Natural killer cell treated with Interleukin-12 subunit alpha and Interleukin-12 subunit beta and Interleukin-15 and Interleukin-18, amount 100 ng/mL, for 72 hours (primary cell): ENCODE data around the gene MDK. TPM values are rescaled to one million over a fixed set of nuclear protein-coding genes. Genes with fewer than 3 reads are reported as not detected.

Experiments used
- ATAC-seq, 2 donors: fragments of 150-1000 bp; cut with Tn5 transposase in 1 of 2; sonication (Bioruptor Pico), chemical (Tn5 transposase) in 1 of 2; 2 replicates each; pipeline ENCODE4 v1.10.0; 2021
- DNase-seq: peaks from one replicate; pipeline ENCODE4 v3.0.0; 2022; ENCODE audit warnings: low spot score
- H3K27ac Mint-ChIP-seq, 2 donors: 1 replicate in 1 of 2; 2 replicates in 1 of 2; pipeline ENCODE4 v1.8.0; 2022; ENCODE audit warnings: mixed read lengths in 2 of 2, mild to moderate bottlenecking in 1 of 2, moderate library complexity in 1 of 2
- H3K27me3 Mint-ChIP-seq, 2 donors: 1 replicate in 1 of 2; 2 replicates in 1 of 2; pipeline ENCODE4 v1.8.0; 2022; ENCODE audit warnings: mixed read lengths in 2 of 2
- H3K36me3 Mint-ChIP-seq: one replicate; pipeline ENCODE4 v1.8.0; 2022; ENCODE audit warnings: mixed read lengths
- H3K4me1 Mint-ChIP-seq, 2 donors: 1 replicate in 1 of 2; 2 replicates in 1 of 2; pipeline ENCODE4 v1.8.0; 2022; ENCODE audit warnings: low read depth in 2 of 2, mixed read lengths in 2 of 2, mild to moderate bottlenecking in 1 of 2
- H3K4me3 Mint-ChIP-seq: one replicate; pipeline ENCODE4 v1.8.0; 2022; ENCODE audit warnings: mixed read lengths
- H3K9me3 Mint-ChIP-seq: 2 replicates; pipeline ENCODE4 v1.8.0; 2022; ENCODE audit warnings: mixed read lengths
- total RNA-seq, 2 donors: library from RNA; stranded (reverse); gene quantifications; one replicate each; pipeline ENCODE4 v1.2.3, GENCODE V29; 2022

MDK gene
- total RNA-seq, 2 donors from 2014 or later, result 1.4 to 4.0 TPM

DNA sequence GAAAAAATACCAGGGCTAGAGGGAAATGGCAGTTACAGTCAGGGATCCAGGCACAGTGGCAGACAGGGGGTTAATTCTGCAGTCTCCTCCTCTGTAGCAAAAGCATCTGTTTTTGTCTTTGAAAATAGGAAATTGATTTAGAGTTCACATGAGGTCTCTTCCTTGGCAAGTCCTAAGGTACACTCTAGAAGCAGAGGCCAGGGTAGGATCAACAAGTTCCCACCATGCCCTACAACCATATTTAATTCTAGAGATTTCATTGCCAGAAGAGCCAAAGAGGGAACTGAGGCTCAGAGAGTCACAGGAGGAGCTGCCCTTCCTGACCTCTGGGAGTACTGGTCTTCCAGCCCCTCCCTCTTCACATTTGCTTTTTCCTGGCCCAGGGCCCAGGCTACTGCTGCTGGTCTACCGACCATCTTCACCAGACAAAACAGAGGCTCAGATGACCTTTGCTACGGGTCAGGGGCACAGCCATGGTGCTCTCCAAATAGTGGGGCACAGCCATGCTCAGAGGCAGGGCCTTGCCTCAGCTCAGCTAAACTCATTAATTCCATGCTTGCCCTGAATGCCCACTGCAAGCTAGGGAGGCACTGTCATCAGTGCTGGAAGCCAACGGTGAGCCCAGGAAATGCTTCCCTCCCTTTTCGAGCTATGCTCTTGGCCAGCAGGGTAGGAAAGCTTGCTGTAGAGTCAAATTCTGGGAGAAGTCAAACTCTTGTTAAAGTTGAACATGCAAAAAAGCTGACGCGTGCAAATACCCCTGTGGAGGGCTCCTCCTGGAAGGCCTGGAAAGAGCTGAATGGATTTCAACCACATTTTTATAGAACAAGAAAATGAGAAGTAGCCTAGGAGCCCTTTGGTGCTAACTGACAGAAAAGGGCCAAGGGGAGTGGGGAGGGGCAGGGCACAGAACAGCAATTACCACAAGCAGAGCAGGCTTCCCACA, 21.8 kb downstream of the MDK start:
- no peak overlapping the region for H3K27ac Mint-ChIP-seq

GRCh38 chr11:46404476-46405017, 23.1 kb downstream of the MDK start:
- no peaks in the 10 kb centered on the region for H3K36me3 Mint-ChIP-seq
- DNase-seq (no peak), ATAC-seq (no peak)
- H3K27ac Mint-ChIP-seq, result no peak overlapping the region
- H3K4me1 Mint-ChIP-seq, result no peaks in the 10 kb centered on the region
- H3K9me3 Mint-ChIP-seq, result no peaks in the 10 kb centered on the region
- no peak overlapping the region for H3K4me3 Mint-ChIP-seq
- H3K27me3 Mint-ChIP-seq, result no peaks in the 10 kb centered on the region

More for the DNA sequence above, 21.8 kb downstream of the MDK start:
- Mint-ChIP-seq H3K4me1 (no peaks in the 10 kb centered on the region), H3K36me3 (no peaks in the 10 kb centered on the region), H3K27me3 (no peaks in the 10 kb centered on the region), H3K9me3 (no peaks in the 10 kb centered on the region), H3K4me3 (no peak overlapping the region)
- ATAC-seq (no peak), DNase-seq (no peak)

- no peak overlapping the region for H3K4me3 Mint-ChIP-seq
- H3K27ac Mint-ChIP-seq, result no peak overlapping the region
- H3K27me3 Mint-ChIP-seq, result no peaks in the 10 kb centered on the region
- no peaks in the 10 kb centered on the region for H3K36me3 Mint-ChIP-seq
- H3K4me1 Mint-ChIP-seq, result no peaks in the 10 kb centered on the region
- DNase-seq (peak; percentile 29), ATAC-seq (no peak)
- no peaks in the 10 kb centered on the region for H3K9me3 Mint-ChIP-seq
Observed at GRCh38 chr11:46407635-46408034, 26.2 kb downstream of the MDK start.

DNA sequence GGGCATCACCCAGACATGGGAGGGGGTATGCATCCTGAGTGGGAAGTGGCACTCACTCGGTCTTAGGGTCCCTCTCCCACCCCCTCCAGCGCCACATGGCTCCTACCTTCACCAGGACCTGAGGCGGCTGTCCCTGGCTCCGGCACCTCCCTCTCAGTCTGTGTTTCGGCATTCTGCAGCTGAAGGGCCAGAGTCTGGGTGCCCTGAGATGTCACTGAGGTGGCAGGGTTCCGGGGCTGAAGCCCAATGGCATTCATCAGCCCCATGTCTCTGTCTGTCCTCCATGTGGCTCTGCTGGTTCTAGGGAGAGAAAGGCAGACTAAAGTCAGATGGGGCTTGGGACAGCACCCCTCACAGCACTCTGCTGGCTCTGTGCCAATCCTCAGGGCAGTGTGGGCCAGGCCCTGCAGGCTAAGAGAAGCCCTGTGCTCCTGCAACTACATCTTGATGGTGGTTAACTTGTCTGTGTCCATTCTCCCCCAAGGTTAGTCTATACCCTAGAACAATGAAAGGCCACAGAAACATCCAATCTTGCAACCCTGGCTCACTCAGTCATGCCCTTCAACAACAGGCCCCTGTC, 27.0 kb downstream of the MDK start:
- H3K4me3 Mint-ChIP-seq, result no peak overlapping the region
- DNase-seq (peak; percentile 51), ATAC-seq (no peak)
- H3K27me3 Mint-ChIP-seq, result no peaks in the 10 kb centered on the region
- H3K27ac Mint-ChIP-seq, result no peak overlapping the region
- no peaks in the 10 kb centered on the region for H3K4me1 Mint-ChIP-seq
- H3K36me3 Mint-ChIP-seq, result no peaks in the 10 kb centered on the region
- H3K9me3 Mint-ChIP-seq, result no peaks in the 10 kb centered on the region

DNA sequence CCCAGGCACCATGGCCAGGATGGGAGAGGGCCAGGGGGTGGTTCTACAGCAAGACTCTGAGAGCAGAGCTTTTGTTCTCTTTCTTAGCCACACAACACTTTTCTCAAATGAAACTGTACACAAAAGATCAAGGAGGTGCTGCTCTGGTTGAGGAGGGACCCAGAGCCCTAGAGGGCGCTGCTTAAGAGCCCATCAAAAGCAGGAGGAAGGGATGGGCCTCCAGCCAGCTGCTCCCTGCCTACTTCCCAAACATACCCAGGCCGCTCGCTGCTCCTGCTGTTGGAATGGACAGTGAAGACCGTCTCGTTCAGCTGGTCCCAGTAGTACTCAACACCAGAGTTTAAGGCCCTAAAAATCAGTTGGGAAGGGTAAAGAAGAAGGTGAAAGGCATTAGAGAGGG, 28.6 kb downstream of the MDK start:
- H3K27me3 Mint-ChIP-seq, result no peaks in the 10 kb centered on the region
- no peaks in the 10 kb centered on the region for H3K9me3 Mint-ChIP-seq
- no peak for ATAC-seq
- DNase-seq, result peak; percentile 26
- no peak overlapping the region for H3K27ac Mint-ChIP-seq
- no peaks in the 10 kb centered on the region for H3K36me3 Mint-ChIP-seq
- no peaks in the 10 kb centered on the region for H3K4me1 Mint-ChIP-seq
- H3K4me3 Mint-ChIP-seq, result no peak overlapping the region

GRCh38 chr11:46413760-46414465, 32.4 kb downstream of the MDK start:
- Mint-ChIP-seq H3K4me3 (no peak overlapping the region), H3K36me3 (peaks cover 11% of the 10 kb centered on the region), H3K9me3 (no peaks in the 10 kb centered on the region), H3K27ac (no peak overlapping the region), H3K27me3 (no peaks in the 10 kb centered on the region), H3K4me1 (no peaks in the 10 kb centered on the region)
- ATAC-seq (no peak), DNase-seq (peak; percentile 44)

- no peak for DNase-seq
- Mint-ChIP-seq H3K4me1 (no peaks in the 10 kb centered on the region), H3K27me3 (no peaks in the 10 kb centered on the region), H3K9me3 (no peaks in the 10 kb centered on the region), H3K36me3 (peaks cover 11% of the 10 kb centered on the region), H3K4me3 (no peak overlapping the region), H3K27ac (no peak overlapping the region)
- ATAC-seq, result no peak
Observed at GRCh38 chr11:46414466-46414796, 33.0 kb downstream of the MDK start.

- Mint-ChIP-seq H3K4me1 (no peaks in the 10 kb centered on the region), H3K36me3 (peaks cover 11% of the 10 kb centered on the region), H3K9me3 (no peaks in the 10 kb centered on the region), H3K27ac (no peak overlapping the region), H3K4me3 (no peak overlapping the region), H3K27me3 (no peaks in the 10 kb centered on the region)
- DNase-seq (no peak), ATAC-seq (no peak)
Observed at GRCh38 chr11:46414879-46415278, 33.4 kb downstream of the MDK start.

DNA sequence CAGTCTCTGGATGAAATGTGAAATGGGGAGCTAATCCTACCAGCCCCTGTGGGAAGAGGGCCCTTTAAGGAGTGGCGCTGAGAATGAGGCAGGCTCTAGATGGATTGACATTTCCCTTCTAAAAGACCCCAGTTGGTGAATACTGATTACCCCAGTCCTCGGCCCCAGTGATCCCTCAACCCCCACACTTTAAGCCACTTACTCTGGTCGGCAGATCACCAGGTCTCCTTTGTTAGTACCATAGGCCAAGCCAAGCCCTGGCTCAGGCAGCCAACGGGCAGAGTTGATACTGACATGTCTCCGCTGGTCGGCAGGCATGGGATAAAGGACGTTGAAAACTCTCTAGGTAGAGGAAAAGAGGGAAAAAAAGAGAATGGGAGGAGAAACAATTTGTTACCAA, 36.2 kb downstream of the MDK start:
- no peak overlapping the region for H3K27ac Mint-ChIP-seq
- no peaks in the 10 kb centered on the region for H3K9me3 Mint-ChIP-seq
- peaks cover 11% of the 10 kb centered on the region for H3K36me3 Mint-ChIP-seq
- no peaks in the 10 kb centered on the region for H3K27me3 Mint-ChIP-seq
- H3K4me1 Mint-ChIP-seq, result peaks cover 0 to 3% of the 10 kb centered on the region in 2 donors
- DNase-seq, result no peak
- ATAC-seq, result no peak
- no peak overlapping the region for H3K4me3 Mint-ChIP-seq

GRCh38 chr11:46418751-46419150, 37.3 kb downstream of the MDK start:
- no peak for DNase-seq
- peaks cover 11% of the 10 kb centered on the region for H3K36me3 Mint-ChIP-seq
- H3K9me3 Mint-ChIP-seq, result no peaks in the 10 kb centered on the region
- no peak for ATAC-seq
- H3K4me1 Mint-ChIP-seq, result peaks cover 0 to 3% of the 10 kb centered on the region in 2 donors
- H3K27ac Mint-ChIP-seq, result no peak overlapping the region
- H3K4me3 Mint-ChIP-seq, result no peak overlapping the region
- no peaks in the 10 kb centered on the region for H3K27me3 Mint-ChIP-seq

- no peak overlapping the region for H3K27ac Mint-ChIP-seq
- DNase-seq, result no peak
- peaks cover 7% of the 10 kb centered on the region for H3K36me3 Mint-ChIP-seq
- ATAC-seq, result no peak
- H3K4me1 Mint-ChIP-seq, result peaks cover 0 to 3% of the 10 kb centered on the region in 2 donors
- no peaks in the 10 kb centered on the region for H3K27me3 Mint-ChIP-seq
- H3K9me3 Mint-ChIP-seq, result no peaks in the 10 kb centered on the region
- H3K4me3 Mint-ChIP-seq, result no peak overlapping the region
Observed at GRCh38 chr11:46420513-46420912, 39.0 kb downstream of the MDK start.

- H3K9me3 Mint-ChIP-seq, result no peaks in the 10 kb centered on the region
- H3K36me3 Mint-ChIP-seq, result peaks cover 4% of the 10 kb centered on the region
- no peak for ATAC-seq
Observed at GRCh38 chr11:46421257-46421880, 39.9 kb downstream of the MDK start.

DNA sequence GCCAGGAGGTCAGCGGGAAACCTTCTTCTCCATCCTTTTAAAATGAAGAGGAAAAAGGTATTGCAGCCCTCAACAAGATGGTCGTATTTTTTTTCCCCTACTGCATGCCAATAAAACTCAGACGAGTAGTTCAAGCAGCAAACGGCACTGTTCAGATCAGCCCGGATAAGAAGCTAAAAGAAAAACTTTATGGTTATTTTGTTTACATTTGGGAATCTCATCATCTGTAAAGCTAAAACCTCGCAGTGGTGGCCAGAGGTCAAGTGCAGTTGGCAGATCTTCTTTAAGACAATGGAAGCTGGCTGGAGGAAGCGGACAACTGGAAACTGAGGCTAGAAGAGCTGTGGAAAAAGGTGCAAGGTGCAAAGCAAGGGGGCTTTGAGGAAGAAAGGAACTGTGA, 41.1 kb downstream of the MDK start:
- DNase-seq (no peak), ATAC-seq (no peak)
- Mint-ChIP-seq H3K4me1 (peaks cover 3 to 4% of the 10 kb centered on the region in 2 donors), H3K4me3 (no peak overlapping the region), H3K9me3 (no peaks in the 10 kb centered on the region), H3K36me3 (peaks cover 10% of the 10 kb centered on the region), H3K27me3 (no peaks in the 10 kb centered on the region), H3K27ac (no peak overlapping the region)

More at GRCh38 chr11:46421257-46421880, 39.9 kb downstream of the MDK start:
- no peak for DNase-seq
- H3K27ac Mint-ChIP-seq, result no peak overlapping the region
- H3K27me3 Mint-ChIP-seq, result no peaks in the 10 kb centered on the region
- H3K4me3 Mint-ChIP-seq, result no peak overlapping the region
- H3K4me1 Mint-ChIP-seq, result peaks cover 0 to 3% of the 10 kb centered on the region in 2 donors
